Chondrocyte (in vitro differentiated cells): ENCODE results near the gene C20orf204. TPM values are rescaled to one million over a fixed set of nuclear protein-coding genes. Genes with fewer than 3 reads are reported as not detected.

Experiments used
- DNase-seq: peaks from one replicate; pipeline ENCODE4 v3.0.0; 2021; ENCODE audit warnings: mixed read lengths, low spot score
- H3K27ac Mint-ChIP-seq: one replicate; pipeline ENCODE4 v1.8.0; 2021; ENCODE audit warnings: mild to moderate bottlenecking, moderate library complexity, mixed read lengths; ENCODE audit not compliant: unreplicated experiment
- H3K27me3 Mint-ChIP-seq: 2 replicates; pipeline ENCODE4 v1.8.0; 2021; ENCODE audit warnings: low read depth, mixed read lengths
- H3K36me3 Mint-ChIP-seq: 2 replicates; pipeline ENCODE4 v1.8.0; 2021; ENCODE audit warnings: low read depth, mixed read lengths
- H3K4me1 Mint-ChIP-seq: 2 replicates; pipeline ENCODE4 v1.8.0; 2021; ENCODE audit warnings: low read depth, mild to moderate bottlenecking, mixed read lengths
- H3K4me3 Mint-ChIP-seq: one replicate; pipeline ENCODE4 v1.8.0; 2021; ENCODE audit warnings: mild to moderate bottlenecking, moderate library complexity, mixed read lengths; ENCODE audit not compliant: unreplicated experiment
- H3K9me3 Mint-ChIP-seq: 2 replicates; pipeline ENCODE4 v1.8.0; 2021; ENCODE audit warnings: low read depth, mixed read lengths
- CTCF ChIP-seq: fragments of 200-600 bp; sonication (generic); IDR thresholded peaks from 2 replicates; pipeline ENCODE4 v1.5.0; 2021; ENCODE audit warnings: antibody characterized with exemption, mild to moderate bottlenecking, moderate library complexity
- total RNA-seq: library from RNA; stranded (reverse); gene quantifications from 3 replicates; pipeline ENCODE4 v1.2.1, GENCODE V29; 2021

Gene C20orf204
- total RNA-seq, 1 donor from 2014 or later, result 0.77 TPM

GRCh38 chr20:64077541-64077875 is 41.5 kb downstream of the C20orf204 start:
- H3K36me3 Mint-ChIP-seq, result no peaks in the 10 kb centered on the region
- no peak for TF ChIP-seq CTCF
- H3K9me3 Mint-ChIP-seq, result no peaks in the 10 kb centered on the region
- H3K4me3 Mint-ChIP-seq, result no peak overlapping the region
- H3K27me3 Mint-ChIP-seq, result no peaks in the 10 kb centered on the region
- no peak overlapping the region for H3K27ac Mint-ChIP-seq
- DNase-seq, result no peak
- peaks cover 24% of the 10 kb centered on the region for H3K4me1 Mint-ChIP-seq

- Mint-ChIP-seq H3K27me3 (no peaks in the 10 kb centered on the region), H3K4me3 (no peak overlapping the region), H3K27ac (no peak overlapping the region), H3K9me3 (no peaks in the 10 kb centered on the region), H3K4me1 (peaks cover 25% of the 10 kb centered on the region), H3K36me3 (no peaks in the 10 kb centered on the region)
- DNase-seq, result no peak
- TF ChIP-seq CTCF, result no peak
These were observed 42.0 kb downstream of the C20orf204 start for GRCh38 chr20:64077876-64078551.

GRCh38 chr20:64078934-64079272 is 42.9 kb downstream of the C20orf204 start:
- no peaks in the 10 kb centered on the region for H3K27me3 Mint-ChIP-seq
- H3K36me3 Mint-ChIP-seq, result no peaks in the 10 kb centered on the region

GRCh38 chr20:64079273-64080012 is 43.5 kb downstream of the C20orf204 start, which contains the start of gene RGS19:
Gene RGS19, minus strand, starts transcription at chr20:64079518. Its CDS starts 2,632 bp downstream, at chr20:64076886.
- peak within 1 kb of the TSS; percentile 36 for H3K27ac Mint-ChIP-seq

More at GRCh38 chr20:64078934-64079272, 42.9 kb downstream of the C20orf204 start:
- no peak for DNase-seq
- H3K4me3 Mint-ChIP-seq, result peak overlapping the region; percentile 79
- H3K4me1 Mint-ChIP-seq, result peaks cover 28% of the 10 kb centered on the region
- no peak overlapping the region for H3K27ac Mint-ChIP-seq
- no peak for TF ChIP-seq CTCF
- no peaks in the 10 kb centered on the region for H3K9me3 Mint-ChIP-seq

More at GRCh38 chr20:64079273-64080012, 43.5 kb downstream of the C20orf204 start, which contains the start of gene RGS19:
- Mint-ChIP-seq H3K4me1 (peaks cover 32% of the 10 kb centered on the region), H3K36me3 (no peaks in the 10 kb centered on the region), H3K4me3 (peak within 1 kb of the TSS; percentile 79), H3K9me3 (no peaks in the 10 kb centered on the region), H3K27me3 (peaks cover 2% of the 10 kb centered on the region)
- no peak for DNase-seq
- no peak for TF ChIP-seq CTCF
